Upper lobe of left lung (tissue), 6 donors: ENCODE results near the gene TRIM6. TPM values are rescaled to one million over a fixed set of nuclear protein-coding genes. Genes with fewer than 3 reads are reported as not detected.
"Not testable (repeated sequence)": the region's sequence is repeated elsewhere in the genome, so short reads cannot be mapped to it uniquely, and the experiment has no call there.

Source experiments
- ATAC-seq, 2 donors: fragments of 200-7000 bp; cut with Tn5 transposase; one replicate each; pipeline ENCODE4 v1.9.1; 2022; ENCODE audit warnings: mild to moderate bottlenecking in 2 of 2, moderate library complexity in 2 of 2; ENCODE audit not compliant: low FRiP score in 2 of 2
- DNase-seq, 2 donors: peaks; one replicate each; pipeline ENCODE4 v3.0.0-alpha.2; 2019 to 2020
- H3K27ac ChIP-seq, 4 donors: fragments of 200-600 bp; sonication (generic); one replicate each; pipeline ENCODE4 v1.5.1; 2016 to 2019
- H3K27me3 ChIP-seq, 4 donors: fragments of 200-600 bp; sonication (generic); one replicate each; pipeline ENCODE4 v1.5.1; 2017 to 2019
- H3K36me3 ChIP-seq, 4 donors: fragments of 200-600 bp; sonication (generic); one replicate each; pipeline ENCODE4 v1.5.1; 2016 to 2019
- H3K4me1 ChIP-seq, 4 donors: fragments of 200-600 bp; sonication (generic); one replicate each; pipeline ENCODE4 v1.5.1; 2018 to 2019
- H3K4me3 ChIP-seq, 4 donors: fragments of 200-600 bp; sonication (generic); one replicate each; pipeline ENCODE4 v1.5.1; 2017 to 2019; ENCODE audit warnings: mild to moderate bottlenecking in 2 of 4, moderate library complexity in 1 of 4
- H3K9me3 ChIP-seq, 4 donors: fragments of 200-600 bp; sonication (generic); one replicate each; pipeline ENCODE4 v1.5.1; 2018 to 2019
- EP300 ChIP-seq, 4 donors: sonication (generic); formaldehyde crosslinking; IDR thresholded peaks; one replicate each; pipeline ENCODE4 v1.5.1; 2017; ENCODE audit warnings: antibody characterized with exemption in 4 of 4, control low read depth in 2 of 4
- POLR2A ChIP-seq, 4 donors: fragments of 450-650 bp; IDR thresholded peaks; one replicate each; pipeline ENCODE4 v1.5.1; 2016 to 2017; ENCODE audit warnings: antibody characterized with exemption in 4 of 4, mild to moderate bottlenecking in 2 of 4
- POLR2AphosphoS5 ChIP-seq, 2 donors: sonication (generic); formaldehyde crosslinking; IDR thresholded peaks; one replicate each; pipeline ENCODE4 v1.5.1; 2017; ENCODE audit warnings: antibody characterized with exemption in 2 of 2
- WGBS, 2 donors: methylation state at CpG; one replicate each; pipeline ENCODE4 v1.1.5; 2017 to 2018; 5-methylcytosine and 5-hydroxymethylcytosine counted together
- total RNA-seq, 6 donors: library from RNA; depleted of rRNA in 4 of 6; stranded (reverse); fragments of >200 nt in 4 of 6; gene quantifications; one replicate each; pipeline versions ENCODE4 v1.1.0 to v1.2.1, GENCODE V29; 2016 to 2021
- TF ChIP-seq, protein P1 (sequence below), 6 experiments: fragments of 450-650 bp in 4 of 6; fragments of 200-600 bp in 2 of 6; sonication (generic) in 2 of 6; IDR thresholded peaks; one replicate each; pipeline ENCODE4 v1.5.1; 2016 to 2019; ENCODE audit warnings: antibody characterized with exemption in 6 of 6
- donor health status: DM: no; HTN: no; CAD: no; lungs with moderate emphysema.
- donor health status: DM: no; HTN: yes; CAD: no; lungs with severe emphysema.

The TRIM6 gene
- total RNA-seq, 6 donors from 2014 or later, result 1.0 to 8.8 (median 2.1) TPM

GRCh38 chr11:5591613-5592012 lies 4.8 kb upstream of the TRIM6 start:
- Histone ChIP-seq H3K27ac (no peak overlapping the region), H3K36me3 (no peaks in the 10 kb centered on the region), H3K27me3 (no peaks in the 10 kb centered on the region), H3K4me1 (peaks cover 0 to 5% (median 2%) of the 10 kb centered on the region in 4 donors), H3K9me3 (no peaks in the 10 kb centered on the region), H3K4me3 (no peak overlapping the region)
- TF ChIP-seq, protein P1, sequence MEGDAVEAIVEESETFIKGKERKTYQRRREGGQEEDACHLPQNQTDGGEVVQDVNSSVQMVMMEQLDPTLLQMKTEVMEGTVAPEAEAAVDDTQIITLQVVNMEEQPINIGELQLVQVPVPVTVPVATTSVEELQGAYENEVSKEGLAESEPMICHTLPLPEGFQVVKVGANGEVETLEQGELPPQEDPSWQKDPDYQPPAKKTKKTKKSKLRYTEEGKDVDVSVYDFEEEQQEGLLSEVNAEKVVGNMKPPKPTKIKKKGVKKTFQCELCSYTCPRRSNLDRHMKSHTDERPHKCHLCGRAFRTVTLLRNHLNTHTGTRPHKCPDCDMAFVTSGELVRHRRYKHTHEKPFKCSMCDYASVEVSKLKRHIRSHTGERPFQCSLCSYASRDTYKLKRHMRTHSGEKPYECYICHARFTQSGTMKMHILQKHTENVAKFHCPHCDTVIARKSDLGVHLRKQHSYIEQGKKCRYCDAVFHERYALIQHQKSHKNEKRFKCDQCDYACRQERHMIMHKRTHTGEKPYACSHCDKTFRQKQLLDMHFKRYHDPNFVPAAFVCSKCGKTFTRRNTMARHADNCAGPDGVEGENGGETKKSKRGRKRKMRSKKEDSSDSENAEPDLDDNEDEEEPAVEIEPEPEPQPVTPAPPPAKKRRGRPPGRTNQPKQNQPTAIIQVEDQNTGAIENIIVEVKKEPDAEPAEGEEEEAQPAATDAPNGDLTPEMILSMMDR (IDR thresholded peaks at IDR 0.05), result no peak
- TF ChIP-seq POLR2AphosphoS5 (IDR thresholded peaks at IDR 0.05) (no peak), POLR2A (IDR thresholded peaks at IDR 0.05) (no peak), EP300 (IDR thresholded peaks at IDR 0.05) (no peak)
- ATAC-seq (no peak), DNase-seq (no peak)
- 46 to 90% methylated on average over 3 of the region's 3 CpGs for WGBS, 2 donors

- no peak overlapping the region for H3K4me3 ChIP-seq
- no peaks in the 10 kb centered on the region for H3K9me3 ChIP-seq
- ATAC-seq (no peak), DNase-seq (peak in 1 of 2 donors; percentile 60)
- H3K27me3 ChIP-seq, result no peaks in the 10 kb centered on the region
- no peaks in the 10 kb centered on the region for H3K36me3 ChIP-seq
- no peak overlapping the region for H3K27ac ChIP-seq
- 63 to 67% methylated on average over 5 of the region's 5 CpGs for WGBS, 2 donors
- TF ChIP-seq, protein P1 (IDR thresholded peaks at IDR 0.05), result no peak
- TF ChIP-seq POLR2AphosphoS5 (IDR thresholded peaks at IDR 0.05), result no peak
- TF ChIP-seq EP300 (IDR thresholded peaks at IDR 0.05), result no peak
- H3K4me1 ChIP-seq, result peaks cover 0 to 14% (median 9%) of the 10 kb centered on the region in 4 donors
Observed at GRCh38 chr11:5592615-5593014, 3.8 kb upstream of the TRIM6 start.

- no peaks in the 10 kb centered on the region for H3K36me3 ChIP-seq
- H3K4me3 ChIP-seq, result no peak overlapping the region
- H3K27ac ChIP-seq, result no peak overlapping the region
- WGBS, 2 donors, result 26 to 33% methylated on average over 1 of the region's 1 CpG
- ATAC-seq (no peak), DNase-seq (no peak)
- TF ChIP-seq, protein P1 (IDR thresholded peaks at IDR 0.05), result no peak
- no peak for TF ChIP-seq POLR2A (IDR thresholded peaks at IDR 0.05)
- TF ChIP-seq EP300 (IDR thresholded peaks at IDR 0.05), result no peak
- no peak for TF ChIP-seq POLR2AphosphoS5 (IDR thresholded peaks at IDR 0.05)
- no peaks in the 10 kb centered on the region for H3K27me3 ChIP-seq
- H3K9me3 ChIP-seq, result no peaks in the 10 kb centered on the region
- H3K4me1 ChIP-seq, result peaks cover 0 to 15% (median 10%) of the 10 kb centered on the region in 4 donors
Observed at GRCh38 chr11:5593146-5593545, 3.3 kb upstream of the TRIM6 start.

DNA sequence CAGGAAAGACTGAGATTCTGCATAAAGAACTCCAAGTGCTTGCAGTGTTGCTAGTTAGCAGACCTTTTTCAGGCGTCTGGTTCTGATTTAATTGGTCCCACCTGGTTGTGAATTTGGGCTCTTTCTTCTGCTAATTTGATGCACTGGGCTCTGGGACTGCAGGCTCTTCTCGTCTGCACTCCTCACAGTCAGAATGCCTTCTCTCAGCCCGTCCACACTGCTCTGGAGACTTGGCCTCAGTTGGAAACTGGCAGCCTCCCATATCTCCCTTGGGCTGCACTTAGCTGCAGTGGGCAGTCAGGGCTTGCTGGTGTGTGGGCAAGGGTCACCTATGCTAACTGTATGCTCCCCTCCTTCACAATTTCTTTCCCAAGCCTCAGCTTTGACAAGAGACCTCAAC lies 1.5 kb downstream of the TRIM6 start:
- Histone ChIP-seq H3K36me3 (no peaks in the 10 kb centered on the region), H3K4me3 (no peak overlapping the region), H3K4me1 (peaks cover 0 to 22% (median 10%) of the 10 kb centered on the region in 4 donors), H3K27ac (no peak overlapping the region), H3K27me3 (no peaks in the 10 kb centered on the region), H3K9me3 (no peaks in the 10 kb centered on the region)
- WGBS, 2 donors, result 65 to 73% methylated on average over 3 of the region's 3 CpGs
- DNase-seq (no peak), ATAC-seq (no peak)
- TF ChIP-seq, protein P1 (IDR thresholded peaks at IDR 0.05), result no peak
- TF ChIP-seq EP300 (IDR thresholded peaks at IDR 0.05) (no peak), POLR2A (IDR thresholded peaks at IDR 0.05) (no peak), POLR2AphosphoS5 (IDR thresholded peaks at IDR 0.05) (no peak)

- ATAC-seq (peak; percentile 84 to 89), DNase-seq (peak in 1 of 2 donors; percentile 82)
- Histone ChIP-seq H3K27ac (peak overlapping the region; percentile 24 to 47 (median 42)), H3K36me3 (no peaks in the 10 kb centered on the region), H3K27me3 (no peaks in the 10 kb centered on the region), H3K4me1 (peaks cover 0 to 22% (median 10%) of the 10 kb centered on the region in 4 donors), H3K9me3 (no peaks in the 10 kb centered on the region), H3K4me3 (no peak overlapping the region)
- TF ChIP-seq POLR2AphosphoS5 (IDR thresholded peaks at IDR 0.05), result no peak
- no peak for TF ChIP-seq EP300 (IDR thresholded peaks at IDR 0.05)
- TF ChIP-seq, protein P1 (IDR thresholded peaks at IDR 0.05), result peak; percentile 53 to 79 (median 60)
- TF ChIP-seq POLR2A (IDR thresholded peaks at IDR 0.05), result no peak
- 20 to 25% methylated on average over 9 of the region's 9 CpGs for WGBS, 2 donors
Observed at GRCh38 chr11:5600374-5600851, 4.0 kb downstream of the TRIM6 start.

GRCh38 chr11:5602791-5603190 lies 6.4 kb downstream of the TRIM6 start:
- H3K36me3 ChIP-seq, H3K4me1 ChIP-seq, H3K27me3 ChIP-seq, H3K4me3 ChIP-seq, H3K27ac ChIP-seq, DNase-seq, H3K9me3 ChIP-seq, ATAC-seq: not testable (repeated sequence)
- WGBS, 2 donors, result 91 to 99% methylated on average over 4 of the region's 4 CpGs
